Keratinocyte (primary cell): ENCODE data around the gene ITIH4.

ENCODE experiments used
- EZH2 ChIP-seq: IDR thresholded peaks from one replicate; pipeline ENCODE4 v1.6.1; 2012; ENCODE audit warnings: inconsistent platforms, mild to moderate bottlenecking, low read length, moderate library complexity
- TF ChIP-seq, protein P1 (sequence below), 3 experiments: IDR thresholded peaks in 1 of 3; conservative IDR thresholded peaks in 1 of 3; optimal IDR thresholded peaks in 1 of 3; 2 replicates in 2 of 3; 3 replicates in 1 of 3; pipeline versions ENCODE3 to v1.5.1; 2011; ENCODE audit warnings: low read length in 3 of 3, mild to moderate bottlenecking in 3 of 3, moderate library complexity in 2 of 3, control low read depth in 1 of 3, inconsistent platforms in 1 of 3; ENCODE audit not compliant: insufficient read depth in 2 of 3; ENCODE audit errors: extremely low read depth in 1 of 3

DNA sequence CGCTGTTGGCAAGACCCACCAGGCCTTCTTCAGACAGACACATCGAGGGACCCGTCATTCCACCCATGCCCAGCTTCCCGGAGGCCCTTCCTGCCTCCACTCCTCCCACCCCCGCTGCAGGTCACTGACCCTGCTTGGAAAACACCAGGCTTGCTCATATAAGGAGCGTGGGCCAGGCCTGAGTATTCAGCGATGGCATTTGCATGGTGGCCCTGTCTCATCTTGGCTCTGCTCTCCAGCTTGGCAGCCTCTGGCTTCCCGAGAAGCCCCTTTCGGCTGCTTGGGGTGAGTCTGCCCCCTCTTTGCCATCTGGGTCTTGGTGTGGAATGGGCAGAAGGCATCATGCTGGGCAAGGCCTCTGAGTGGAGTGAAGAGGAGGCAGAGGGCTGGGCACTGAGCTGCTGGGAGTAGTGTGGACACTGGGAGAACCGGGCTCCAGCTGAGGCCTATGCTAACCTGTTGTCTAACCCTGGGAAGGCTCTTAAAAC, 35.8 kb downstream of the ITIH4 start, which contains the start of gene ITIH3:
- TF ChIP-seq, protein P1, sequence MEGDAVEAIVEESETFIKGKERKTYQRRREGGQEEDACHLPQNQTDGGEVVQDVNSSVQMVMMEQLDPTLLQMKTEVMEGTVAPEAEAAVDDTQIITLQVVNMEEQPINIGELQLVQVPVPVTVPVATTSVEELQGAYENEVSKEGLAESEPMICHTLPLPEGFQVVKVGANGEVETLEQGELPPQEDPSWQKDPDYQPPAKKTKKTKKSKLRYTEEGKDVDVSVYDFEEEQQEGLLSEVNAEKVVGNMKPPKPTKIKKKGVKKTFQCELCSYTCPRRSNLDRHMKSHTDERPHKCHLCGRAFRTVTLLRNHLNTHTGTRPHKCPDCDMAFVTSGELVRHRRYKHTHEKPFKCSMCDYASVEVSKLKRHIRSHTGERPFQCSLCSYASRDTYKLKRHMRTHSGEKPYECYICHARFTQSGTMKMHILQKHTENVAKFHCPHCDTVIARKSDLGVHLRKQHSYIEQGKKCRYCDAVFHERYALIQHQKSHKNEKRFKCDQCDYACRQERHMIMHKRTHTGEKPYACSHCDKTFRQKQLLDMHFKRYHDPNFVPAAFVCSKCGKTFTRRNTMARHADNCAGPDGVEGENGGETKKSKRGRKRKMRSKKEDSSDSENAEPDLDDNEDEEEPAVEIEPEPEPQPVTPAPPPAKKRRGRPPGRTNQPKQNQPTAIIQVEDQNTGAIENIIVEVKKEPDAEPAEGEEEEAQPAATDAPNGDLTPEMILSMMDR (optimal IDR thresholded peaks at IDR 0.05 in 1 of 3, IDR thresholded peaks at IDR 0.05 in 1 of 3, conservative IDR thresholded peaks at IDR 0.05 in 1 of 3; ENCODE audit: extremely low read depth in 1 of 3, insufficient read depth in 2 of 3, low read length in 3 of 3) = no peak
- TF ChIP-seq EZH2 = no peak
